ENCODE results near the gene MIA2.

DNA sequence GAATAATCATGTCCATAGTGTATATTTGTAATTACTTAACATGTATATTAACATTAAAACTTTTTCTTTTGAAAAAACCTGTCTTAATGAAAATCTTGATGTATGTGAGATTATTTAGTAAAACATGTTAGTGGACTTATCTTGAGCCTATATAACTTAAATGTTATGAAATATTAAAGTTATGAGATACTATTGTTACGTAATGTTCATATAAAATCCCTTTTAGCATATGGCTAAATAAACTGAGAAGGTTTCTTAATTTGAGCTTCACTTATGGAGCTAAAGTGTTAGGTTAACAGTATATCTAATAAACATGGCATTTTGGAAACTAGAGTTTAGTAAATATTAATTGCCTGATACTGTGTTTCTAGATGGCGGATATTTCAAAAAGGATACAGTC lies 59.9 kb downstream of the MIA2 start:
- TF ChIP-seq, protein P1, sequence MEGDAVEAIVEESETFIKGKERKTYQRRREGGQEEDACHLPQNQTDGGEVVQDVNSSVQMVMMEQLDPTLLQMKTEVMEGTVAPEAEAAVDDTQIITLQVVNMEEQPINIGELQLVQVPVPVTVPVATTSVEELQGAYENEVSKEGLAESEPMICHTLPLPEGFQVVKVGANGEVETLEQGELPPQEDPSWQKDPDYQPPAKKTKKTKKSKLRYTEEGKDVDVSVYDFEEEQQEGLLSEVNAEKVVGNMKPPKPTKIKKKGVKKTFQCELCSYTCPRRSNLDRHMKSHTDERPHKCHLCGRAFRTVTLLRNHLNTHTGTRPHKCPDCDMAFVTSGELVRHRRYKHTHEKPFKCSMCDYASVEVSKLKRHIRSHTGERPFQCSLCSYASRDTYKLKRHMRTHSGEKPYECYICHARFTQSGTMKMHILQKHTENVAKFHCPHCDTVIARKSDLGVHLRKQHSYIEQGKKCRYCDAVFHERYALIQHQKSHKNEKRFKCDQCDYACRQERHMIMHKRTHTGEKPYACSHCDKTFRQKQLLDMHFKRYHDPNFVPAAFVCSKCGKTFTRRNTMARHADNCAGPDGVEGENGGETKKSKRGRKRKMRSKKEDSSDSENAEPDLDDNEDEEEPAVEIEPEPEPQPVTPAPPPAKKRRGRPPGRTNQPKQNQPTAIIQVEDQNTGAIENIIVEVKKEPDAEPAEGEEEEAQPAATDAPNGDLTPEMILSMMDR (IDR thresholded peaks at IDR 0.05), result no peak
- TF ChIP-seq POLR2A (IDR thresholded peaks at IDR 0.05), result no peak

All from body of pancreas (tissue), 4 donors.